GM20000 (cell line): Measurements from ENCODE around the gene TMEM164.

Experiments
- DNase-seq: peaks from one replicate; pipeline ENCODE4 v3.0.0; 2012; ENCODE audit warnings: low spot score
- TF ChIP-seq, protein P1 (sequence below): IDR thresholded peaks from 2 replicates; pipeline ENCODE4 v1.5.1; 2012; ENCODE audit warnings: mild to moderate bottlenecking, control low read depth; ENCODE audit errors: extremely low read depth, missing control alignments

Gene TMEM164

DNA sequence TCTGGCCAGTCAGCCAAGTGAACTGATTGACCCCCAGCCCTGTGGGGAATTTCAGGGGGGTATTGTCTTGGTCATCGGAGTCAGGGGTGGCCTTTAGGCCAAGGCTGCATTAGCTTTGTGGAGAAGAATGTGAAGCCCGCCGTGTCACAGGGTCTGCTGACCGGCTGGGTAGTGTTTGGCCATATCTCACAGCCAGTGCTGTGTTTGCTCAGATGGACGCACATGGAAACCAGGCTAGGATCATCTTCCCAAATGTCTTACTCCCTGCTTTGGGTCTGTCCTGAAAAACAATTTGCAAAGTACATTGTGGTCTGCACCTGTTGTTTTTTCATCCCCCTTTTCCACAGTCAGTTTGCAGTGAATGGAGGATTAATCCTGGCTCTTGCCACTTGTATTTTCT lies 13.0 kb downstream of the TMEM164 start:
- TF ChIP-seq, protein P1, sequence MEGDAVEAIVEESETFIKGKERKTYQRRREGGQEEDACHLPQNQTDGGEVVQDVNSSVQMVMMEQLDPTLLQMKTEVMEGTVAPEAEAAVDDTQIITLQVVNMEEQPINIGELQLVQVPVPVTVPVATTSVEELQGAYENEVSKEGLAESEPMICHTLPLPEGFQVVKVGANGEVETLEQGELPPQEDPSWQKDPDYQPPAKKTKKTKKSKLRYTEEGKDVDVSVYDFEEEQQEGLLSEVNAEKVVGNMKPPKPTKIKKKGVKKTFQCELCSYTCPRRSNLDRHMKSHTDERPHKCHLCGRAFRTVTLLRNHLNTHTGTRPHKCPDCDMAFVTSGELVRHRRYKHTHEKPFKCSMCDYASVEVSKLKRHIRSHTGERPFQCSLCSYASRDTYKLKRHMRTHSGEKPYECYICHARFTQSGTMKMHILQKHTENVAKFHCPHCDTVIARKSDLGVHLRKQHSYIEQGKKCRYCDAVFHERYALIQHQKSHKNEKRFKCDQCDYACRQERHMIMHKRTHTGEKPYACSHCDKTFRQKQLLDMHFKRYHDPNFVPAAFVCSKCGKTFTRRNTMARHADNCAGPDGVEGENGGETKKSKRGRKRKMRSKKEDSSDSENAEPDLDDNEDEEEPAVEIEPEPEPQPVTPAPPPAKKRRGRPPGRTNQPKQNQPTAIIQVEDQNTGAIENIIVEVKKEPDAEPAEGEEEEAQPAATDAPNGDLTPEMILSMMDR: no peak
- DNase-seq: no peak

DNA sequence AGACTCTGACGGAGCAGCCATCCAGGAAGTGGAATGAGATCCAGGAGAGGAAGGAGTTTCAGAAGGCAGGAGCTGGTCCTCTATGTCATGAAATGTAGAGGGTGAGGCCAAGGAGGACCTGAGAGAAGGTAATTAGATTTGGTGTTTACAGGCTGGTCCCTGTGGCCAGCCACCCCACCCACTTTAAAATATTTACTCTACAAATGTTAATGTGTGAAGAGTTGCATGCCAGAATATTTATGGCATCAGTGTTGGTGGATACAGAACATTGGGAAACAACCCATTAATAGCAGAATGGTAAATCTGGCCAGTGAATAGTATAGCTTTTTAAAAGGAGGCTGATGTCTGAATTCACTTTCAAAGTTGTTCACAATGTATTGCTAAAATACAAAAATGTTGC lies 17.6 kb downstream of the TMEM164 start:
- no peak for DNase-seq
- TF ChIP-seq, protein P1: no peak

DNA sequence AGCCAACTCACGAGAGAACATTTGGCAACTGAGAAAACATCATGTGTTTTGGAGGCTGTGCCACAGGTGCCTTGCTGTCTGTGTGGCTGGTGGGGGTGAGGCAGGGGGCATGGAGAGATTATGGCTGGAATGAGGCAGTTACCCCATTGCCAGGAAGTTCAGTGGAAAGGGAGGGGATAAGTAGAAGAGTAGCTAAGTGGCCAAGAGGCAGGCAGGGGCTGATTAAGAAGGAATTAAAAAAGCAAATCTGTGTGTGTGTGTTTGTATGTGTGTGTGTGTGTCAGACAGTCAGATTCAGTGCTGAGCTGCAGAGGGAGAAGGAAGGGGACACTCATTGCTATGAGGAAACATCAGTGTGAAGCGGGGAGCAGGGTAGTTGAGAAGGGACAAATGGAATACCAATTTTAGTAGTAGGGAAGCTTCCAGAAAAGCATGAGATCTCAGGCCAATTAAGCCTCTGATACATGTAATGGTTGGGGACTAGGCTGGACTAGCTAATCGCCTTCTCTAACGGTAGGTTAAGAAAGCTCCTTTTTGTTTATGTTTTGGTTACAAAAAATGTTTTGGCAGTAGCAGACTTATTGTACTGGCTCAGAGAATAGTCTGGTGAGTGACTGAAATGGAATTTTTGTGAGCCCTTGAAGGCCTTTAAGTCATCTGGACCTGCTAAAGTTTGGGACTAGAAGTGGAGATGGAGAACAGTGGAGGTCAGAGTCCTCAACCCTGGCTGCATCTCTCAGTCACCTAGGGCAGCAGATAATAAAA lies 18.5 kb downstream of the TMEM164 start:
- TF ChIP-seq, protein P1: no peak
- no peak for DNase-seq

DNA sequence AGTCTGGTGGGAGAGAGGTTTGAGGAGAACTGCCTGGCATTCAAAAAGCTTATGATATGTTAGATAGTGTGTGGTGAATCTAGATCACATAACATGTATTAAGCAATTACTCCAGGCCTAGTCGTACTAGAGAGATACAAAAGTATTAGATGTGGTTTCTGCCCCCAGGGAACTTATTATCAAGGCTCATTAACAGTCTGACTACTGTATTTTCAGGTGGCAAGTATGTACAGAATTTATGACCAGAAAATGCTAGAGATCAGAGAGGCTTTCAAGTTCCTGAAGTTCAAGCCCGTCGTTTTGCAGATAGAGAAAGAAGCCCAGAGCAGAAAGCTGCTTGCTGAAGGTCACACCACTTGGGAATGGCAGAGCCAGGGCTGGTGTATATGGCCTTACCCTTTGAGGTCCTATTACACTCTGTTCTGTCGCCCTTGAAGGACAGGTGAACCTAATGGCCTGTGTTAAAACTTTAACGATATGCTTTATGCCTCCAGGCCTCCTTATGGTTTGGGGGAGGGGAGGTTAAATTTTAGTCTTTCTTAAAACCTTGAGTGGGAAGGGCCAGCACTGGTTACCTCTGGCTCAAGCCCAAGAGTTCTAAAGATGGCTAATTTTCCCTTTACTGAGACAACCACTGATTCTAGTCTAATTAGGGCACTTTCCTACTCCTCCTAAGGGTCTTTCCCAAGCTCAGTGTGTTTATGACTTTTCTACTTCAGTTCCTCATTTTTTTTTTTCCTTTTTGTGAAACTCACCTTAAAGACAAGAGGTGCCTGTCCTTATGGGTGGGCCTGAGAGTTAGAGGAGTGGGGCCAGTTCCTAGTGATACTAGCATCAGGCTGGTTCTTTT lies 19.9 kb downstream of the TMEM164 start:
- DNase-seq: no peak
- TF ChIP-seq, protein P1: no peak

DNA sequence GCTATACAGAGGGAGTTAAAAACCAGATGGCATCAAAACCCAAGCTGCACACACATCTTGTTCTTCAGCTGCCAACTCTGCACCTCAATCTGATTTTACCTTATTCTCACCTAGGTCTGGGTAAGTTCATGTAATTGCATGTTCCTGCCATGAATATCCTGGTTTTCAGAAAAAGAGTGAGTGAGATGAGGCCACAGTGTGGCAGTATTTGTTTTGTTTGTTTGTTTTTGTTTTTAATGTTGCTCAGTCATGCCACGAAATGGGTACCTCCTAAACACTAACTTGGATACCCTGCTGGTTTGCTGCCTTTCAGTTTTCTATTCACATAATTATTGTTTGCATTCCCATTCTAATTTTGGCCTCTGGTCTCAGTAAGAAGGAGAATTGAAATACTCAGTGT lies 22.5 kb downstream of the TMEM164 start:
- DNase-seq: no peak
- TF ChIP-seq, protein P1: no peak

DNA sequence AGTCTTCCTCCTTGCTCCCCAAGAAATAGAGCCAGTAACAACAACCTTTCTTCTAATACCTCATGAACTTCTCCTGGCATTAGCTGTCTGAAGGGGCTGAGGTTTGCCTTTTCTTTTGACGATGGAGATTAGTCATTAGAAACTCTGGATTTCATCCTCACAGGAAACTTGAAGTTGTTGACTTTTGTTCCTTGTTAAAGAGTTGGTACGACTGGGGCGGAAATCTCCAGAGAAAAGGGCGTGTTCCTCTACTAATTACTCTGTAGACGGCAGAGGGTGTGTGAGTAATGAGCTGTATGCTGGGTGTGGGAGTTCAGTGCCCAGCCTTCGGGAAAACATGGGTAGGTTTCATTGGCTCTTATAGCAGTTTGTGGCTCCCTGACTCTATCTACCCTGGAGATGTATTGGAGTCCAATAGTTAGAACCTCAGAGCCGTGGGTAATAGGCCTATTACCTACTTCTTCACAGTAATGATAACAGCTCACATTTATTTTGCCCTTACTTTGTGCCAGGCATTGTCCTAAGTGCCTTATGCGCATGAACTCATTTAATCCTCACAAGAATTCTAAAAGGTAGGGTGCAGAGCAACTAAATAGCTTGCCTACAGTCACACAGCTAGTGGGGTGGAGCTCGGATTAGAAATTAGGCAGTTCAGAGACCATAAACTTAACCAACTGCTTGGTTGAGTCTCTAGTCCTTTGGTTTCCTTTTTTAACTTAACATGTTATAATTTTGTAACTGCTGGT lies 23.4 kb downstream of the TMEM164 start:
- TF ChIP-seq, protein P1: no peak
- no peak for DNase-seq
